Smooth muscle cell (in vitro differentiated cells): ENCODE measurements around the gene GRK4. TPM values are rescaled to one million over a fixed set of nuclear protein-coding genes. Genes with fewer than 3 reads are reported as not detected.

ENCODE experiments used
- DNase-seq: peaks from one replicate; lab custom pipeline; 2025; ENCODE audit not compliant: unreplicated experiment; lab: John Stamatoyannopoulos, UW
- H2AFZ ChIP-seq: fragments of 200-600 bp; sonication (generic); 2 replicates; pipeline ENCODE4 v1.6.0; 2016; ENCODE audit warnings: antibody characterized with exemption, low read depth, mild to moderate bottlenecking
- H3F3A ChIP-seq: fragments of 200-600 bp; sonication (generic); 2 replicates; pipeline ENCODE4 v1.6.0; 2017; ENCODE audit warnings: antibody characterized with exemption, low read depth
- H3K27ac ChIP-seq: fragments of 200-600 bp; sonication (generic); 2 replicates; pipeline ENCODE4 v1.5.1; 2016; ENCODE audit warnings: low read depth, mild to moderate bottlenecking
- H3K27me3 ChIP-seq: fragments of 200-600 bp; sonication (generic); 2 replicates; pipeline ENCODE4 v1.6.1; 2016; ENCODE audit warnings: low read depth, mild to moderate bottlenecking
- H3K36me3 ChIP-seq: fragments of 200-600 bp; sonication (generic); 2 replicates; pipeline ENCODE4 v1.5.1; 2016; ENCODE audit warnings: low read depth
- H3K4me1 ChIP-seq: fragments of 200-600 bp; sonication (generic); 2 replicates; pipeline ENCODE4 v1.5.1; 2016; ENCODE audit warnings: low read depth
- H3K4me2 ChIP-seq: fragments of 200-600 bp; sonication (generic); 2 replicates; pipeline ENCODE4 v1.6.0; 2016; ENCODE audit warnings: mild to moderate bottlenecking
- H3K4me3 ChIP-seq: fragments of 200-600 bp; sonication (generic); 2 replicates; pipeline ENCODE4 v1.5.1; 2016; ENCODE audit warnings: mild to moderate bottlenecking
- H3K79me2 ChIP-seq: fragments of 200-600 bp; sonication (generic); 2 replicates; pipeline ENCODE4 v1.6.0; 2016; ENCODE audit warnings: low read depth, mild to moderate bottlenecking
- H3K9ac ChIP-seq: fragments of 200-600 bp; sonication (generic); 2 replicates; pipeline ENCODE4 v1.6.0; 2016; ENCODE audit warnings: low read depth
- H3K9me3 ChIP-seq: fragments of 200-600 bp; sonication (generic); replicated peaks from 2 replicates; pipeline ENCODE4 v1.5.1; 2016; ENCODE audit warnings: low read depth
- H4K20me1 ChIP-seq: fragments of 200-600 bp; sonication (generic); 2 replicates; pipeline ENCODE4 v1.6.0; 2016; ENCODE audit warnings: low read depth
- WGBS: methylation state at CpG from one replicate; pipeline ENCODE4 v1.1.7; 2016; ENCODE audit warnings: low lambda C conversion rate; 5-methylcytosine and 5-hydroxymethylcytosine counted together
- polyA plus RNA-seq: library from polyadenylated mRNA; unstranded; fragments of >200 nt; fragmentation: Nextera tagmentation; extraction: Ambion mirVana; gene quantifications from 2 replicates; pipeline ENCODE4 v1.2.1, GENCODE V29; 2016
- total RNA-seq: library from RNA; depleted of rRNA; stranded (reverse); fragments of >200 nt; gene quantifications from 2 replicates; pipeline ENCODE4 v1.2.3, GENCODE V29; 2014
- TF ChIP-seq, protein P1 (sequence below): fragments of 200-600 bp; sonication (generic); IDR thresholded peaks from 2 replicates; pipeline ENCODE4 v1.5.1; 2017; ENCODE audit warnings: borderline replicate concordance, mild to moderate bottlenecking, antibody characterized with exemption; ENCODE audit not compliant: insufficient read depth, poor library complexity, severe bottlenecking

Gene GRK4
- total and polyA plus RNA-seq, 2 experiments from 2014 or later: 5.2 to 6.9 TPM

DNA sequence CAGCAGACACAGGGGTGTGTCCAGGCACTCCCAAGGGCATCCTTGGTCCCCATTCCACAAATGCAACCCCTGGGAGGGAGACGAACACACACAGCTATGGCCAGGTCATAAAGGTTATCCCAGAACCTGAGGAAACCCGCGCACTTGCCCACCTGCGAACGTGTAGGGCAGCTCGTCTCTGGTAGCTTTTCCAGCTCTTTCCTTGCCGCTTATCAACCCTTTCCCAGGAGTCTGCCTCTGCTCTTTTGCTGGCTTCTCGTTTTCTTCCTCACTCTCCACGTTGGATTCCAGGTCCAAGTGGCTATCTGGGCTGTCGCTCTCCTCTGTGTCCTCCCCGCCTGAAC is 13.6 kb upstream of the GRK4 start:
- no peaks in the 10 kb centered on the region for H3K4me1 ChIP-seq

GRCh38 chr4:2950221-2950989 is 13.0 kb upstream of the GRK4 start:
- peaks cover 25% of the 10 kb centered on the region for H3K36me3 ChIP-seq
- H3K4me1 ChIP-seq: no peaks in the 10 kb centered on the region
- H3K9ac ChIP-seq: no peak overlapping the region
- H3K4me2 ChIP-seq: no peak overlapping the region
- no peaks in the 10 kb centered on the region for H3K9me3 ChIP-seq
- no peak overlapping the region for H3K27ac ChIP-seq
- H3K79me2 ChIP-seq: no peaks in the 10 kb centered on the region
- no peaks in the 10 kb centered on the region for H3F3A ChIP-seq
- TF ChIP-seq, protein P1, sequence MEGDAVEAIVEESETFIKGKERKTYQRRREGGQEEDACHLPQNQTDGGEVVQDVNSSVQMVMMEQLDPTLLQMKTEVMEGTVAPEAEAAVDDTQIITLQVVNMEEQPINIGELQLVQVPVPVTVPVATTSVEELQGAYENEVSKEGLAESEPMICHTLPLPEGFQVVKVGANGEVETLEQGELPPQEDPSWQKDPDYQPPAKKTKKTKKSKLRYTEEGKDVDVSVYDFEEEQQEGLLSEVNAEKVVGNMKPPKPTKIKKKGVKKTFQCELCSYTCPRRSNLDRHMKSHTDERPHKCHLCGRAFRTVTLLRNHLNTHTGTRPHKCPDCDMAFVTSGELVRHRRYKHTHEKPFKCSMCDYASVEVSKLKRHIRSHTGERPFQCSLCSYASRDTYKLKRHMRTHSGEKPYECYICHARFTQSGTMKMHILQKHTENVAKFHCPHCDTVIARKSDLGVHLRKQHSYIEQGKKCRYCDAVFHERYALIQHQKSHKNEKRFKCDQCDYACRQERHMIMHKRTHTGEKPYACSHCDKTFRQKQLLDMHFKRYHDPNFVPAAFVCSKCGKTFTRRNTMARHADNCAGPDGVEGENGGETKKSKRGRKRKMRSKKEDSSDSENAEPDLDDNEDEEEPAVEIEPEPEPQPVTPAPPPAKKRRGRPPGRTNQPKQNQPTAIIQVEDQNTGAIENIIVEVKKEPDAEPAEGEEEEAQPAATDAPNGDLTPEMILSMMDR: no peak
- no peak for DNase-seq
- H3K4me3 ChIP-seq: no peak overlapping the region
- peaks cover 14% of the 10 kb centered on the region for H4K20me1 ChIP-seq
- no peak overlapping the region for H2AFZ ChIP-seq
- H3K27me3 ChIP-seq: no peaks in the 10 kb centered on the region
- WGBS: 96% methylated on average over 16 of the region's 16 CpGs

More for the DNA sequence above, 13.6 kb upstream of the GRK4 start:
- DNase-seq: no peak
- Histone ChIP-seq H3K9me3 (no peaks in the 10 kb centered on the region), H3F3A (no peaks in the 10 kb centered on the region), H3K27me3 (no peaks in the 10 kb centered on the region), H4K20me1 (peaks cover 13% of the 10 kb centered on the region), H3K9ac (no peak overlapping the region), H3K27ac (no peak overlapping the region), H3K4me2 (no peak overlapping the region), H2AFZ (no peak overlapping the region), H3K36me3 (peaks cover 27% of the 10 kb centered on the region), H3K79me2 (no peaks in the 10 kb centered on the region), H3K4me3 (no peak overlapping the region)
- 98% methylated on average over 11 of the region's 11 CpGs for WGBS
- TF ChIP-seq, protein P1: no peak

DNA sequence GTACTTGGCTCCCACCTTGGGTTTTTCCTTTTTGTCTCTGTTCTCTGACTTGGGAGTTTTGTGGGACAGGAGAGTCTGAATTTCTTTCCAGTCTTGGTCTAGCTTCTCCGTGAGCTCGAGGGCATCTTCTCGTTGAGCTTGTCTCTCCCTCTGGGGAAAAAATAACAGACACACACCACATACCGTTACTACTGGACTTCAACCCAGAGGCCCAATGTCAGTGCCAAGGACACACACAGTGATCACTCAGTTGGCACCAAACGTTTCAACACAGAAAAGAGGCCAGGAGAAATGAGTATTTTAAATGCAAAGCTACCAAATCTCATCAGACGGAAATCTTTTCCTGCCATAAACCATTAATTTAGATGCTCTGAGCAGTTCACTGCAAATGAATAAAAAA is 9.9 kb upstream of the GRK4 start:
- DNase-seq: no peak
- H3K27me3 ChIP-seq: no peaks in the 10 kb centered on the region
- H3F3A ChIP-seq: peaks cover 18% of the 10 kb centered on the region
- H3K79me2 ChIP-seq: peaks cover 28% of the 10 kb centered on the region
- no peak overlapping the region for H3K27ac ChIP-seq
- H3K9me3 ChIP-seq: no peaks in the 10 kb centered on the region
- H3K36me3 ChIP-seq: peaks cover 23% of the 10 kb centered on the region
- no peak overlapping the region for H2AFZ ChIP-seq
- H4K20me1 ChIP-seq: peaks cover 43% of the 10 kb centered on the region
- TF ChIP-seq, protein P1: no peak
- H3K4me3 ChIP-seq: no peak overlapping the region
- WGBS: 95% methylated on average over 6 of the region's 6 CpGs
- no peak overlapping the region for H3K9ac ChIP-seq
- peaks cover 8% of the 10 kb centered on the region for H3K4me1 ChIP-seq
- H3K4me2 ChIP-seq: no peak overlapping the region
